H1 (cell line): ENCODE measurements around the gene RAI14. TPM values are rescaled to one million over a fixed set of nuclear protein-coding genes. Genes with fewer than 3 reads are reported as not detected.

ENCODE experiments used
- CTCF ChIA-PET: fragments of 300-600 bp; sonication (Branson Sonifier 250); formaldehyde crosslinking; loops from one replicate; lab custom pipeline; 2021; ENCODE audit not compliant: partially characterized antibody; lab: Charles Lee
- POLR2A ChIA-PET: fragments of 300-600 bp; sonication (Branson Sonifier 250); formaldehyde crosslinking; loops from one replicate; lab custom pipeline; 2021; ENCODE audit warnings: inconsistent platforms; ENCODE audit not compliant: partially characterized antibody; lab: Charles Lee
- DNase-seq, 2 experiments: peaks; one replicate each; pipeline versions ENCODE4 v3.0.0 to v3.0.0-alpha.2; 2010 to 2022; ENCODE audit warnings: low spot score in 2 of 2, low read depth in 1 of 2, mixed read lengths in 1 of 2
- FAIRE-seq: peaks from 2 replicates; lab custom pipeline; 2011; peaks lifted over from hg19 to GRCh38; lab: Jason Lieb, UNC
- H2AFZ ChIP-seq: 2 replicates; pipeline ENCODE4 v1.8.1; 2012; ENCODE audit warnings: low read length, inconsistent platforms
- H2AK5ac ChIP-seq: 2 replicates; pipeline ENCODE4 v1.6.1; 2013; ENCODE audit warnings: low read depth, low read length
- H2BK120ac ChIP-seq: replicated peaks from 2 replicates; pipeline ENCODE3; 2013; ENCODE audit warnings: low read depth, low read length, inconsistent platforms
- H2BK12ac ChIP-seq: 2 replicates; pipeline ENCODE4 v1.6.1; 2013; ENCODE audit warnings: low read depth, low read length
- H2BK15ac ChIP-seq: 2 replicates; pipeline ENCODE4 v1.6.1; 2013; ENCODE audit warnings: low read length
- H2BK20ac ChIP-seq: 2 replicates; pipeline ENCODE4 v1.6.1; 2013; ENCODE audit warnings: low read length
- H2BK5ac ChIP-seq: 2 replicates; pipeline ENCODE4 v1.6.1; 2013; ENCODE audit warnings: low read depth, low read length
- H3K14ac ChIP-seq: 2 replicates; pipeline ENCODE4 v1.6.1; 2013; ENCODE audit warnings: inconsistent platforms; ENCODE audit not compliant: insufficient read length
- H3K18ac ChIP-seq: 2 replicates; pipeline ENCODE4 v1.6.1; 2013; ENCODE audit warnings: low read length; ENCODE audit errors: extremely low read depth
- H3K23ac ChIP-seq: 2 replicates; pipeline ENCODE4 v1.6.1; 2013; ENCODE audit warnings: inconsistent platforms; ENCODE audit not compliant: insufficient read length
- H3K23me2 ChIP-seq: 2 replicates; pipeline ENCODE4 v1.6.1; 2013; ENCODE audit warnings: low read depth, low read length
- H3K27ac ChIP-seq: 2 replicates; pipeline ENCODE4 v1.6.1; 2011; ENCODE audit warnings: low read depth, low read length, inconsistent platforms
- H3K27me3 ChIP-seq, 4 experiments: replicated peaks in 1 of 4; 1 replicate in 1 of 4; 2 replicates in 3 of 4; pipeline versions ENCODE4 v1.6.1 to v1.8.1; 2011 to 2013; ENCODE audit warnings: low read length in 3 of 4, mild to moderate bottlenecking in 3 of 4, inconsistent platforms in 2 of 4, mixed read lengths in 2 of 4, moderate library complexity in 1 of 4; ENCODE audit not compliant: control insufficient read depth in 3 of 4, insufficient read depth in 3 of 4; ENCODE audit errors: extremely low read depth in 1 of 4
- H3K36me3 ChIP-seq, 4 experiments: 2 replicates each; pipeline versions ENCODE4 v1.6.1 to v1.8.1; 2011 to 2013; ENCODE audit warnings: mild to moderate bottlenecking in 4 of 4, low read length in 3 of 4, moderate library complexity in 2 of 4, control low read depth in 1 of 4, inconsistent platforms in 1 of 4; ENCODE audit not compliant: insufficient read depth in 4 of 4, control insufficient read depth in 2 of 4
- H3K4ac ChIP-seq: replicated peaks from 2 replicates; pipeline ENCODE3; 2013; ENCODE audit warnings: low read length, low read depth, mixed read lengths, inconsistent platforms; ENCODE audit not compliant: insufficient read length
- H3K4me1 ChIP-seq, 4 experiments: replicated peaks in 1 of 4; 1 replicate in 1 of 4; 2 replicates in 3 of 4; pipeline versions ENCODE4 v1.6.1 to v1.8.1; 2011 to 2013; ENCODE audit warnings: low read length in 3 of 4, inconsistent platforms in 2 of 4, mixed read lengths in 1 of 4; ENCODE audit not compliant: insufficient read depth in 4 of 4, control insufficient read depth in 3 of 4
- H3K4me2 ChIP-seq, 2 experiments: 2 replicates each; pipeline versions ENCODE4 v1.6.1 to v1.8.1; 2011 to 2013; ENCODE audit warnings: low read depth in 2 of 2, low read length in 2 of 2, control low read depth in 1 of 2, inconsistent platforms in 1 of 2, mild to moderate bottlenecking in 1 of 2; ENCODE audit not compliant: insufficient read depth in 1 of 2
- H3K4me3 ChIP-seq, 4 experiments: fragments of 200-600, 300-600 bp in 1 of 4; sonication (generic), shearing (Covaris generic), sonication (Bioruptor Twin) in 1 of 4; 2 replicates each; pipeline versions ENCODE4 v1.5.1 to v1.8.1; 2011 to 2016; ENCODE audit warnings: low read length in 4 of 4, low read depth in 3 of 4, control low read depth in 2 of 4, inconsistent platforms in 2 of 4, mild to moderate bottlenecking in 2 of 4, mixed read lengths in 1 of 4, moderate library complexity in 1 of 4; ENCODE audit not compliant: insufficient read depth in 2 of 4; ENCODE audit errors: extremely low read depth in 1 of 4
- H3K56ac ChIP-seq: replicated peaks from 2 replicates; pipeline ENCODE3; 2013; ENCODE audit warnings: low read depth, mild to moderate bottlenecking, mixed read lengths, low read length, inconsistent platforms; ENCODE audit not compliant: insufficient read length
- H3K79me1 ChIP-seq: 2 replicates; pipeline ENCODE4 v1.6.1; 2013; ENCODE audit warnings: low read depth, low read length, control low read depth
- H3K79me2 ChIP-seq, 2 experiments: 2 replicates each; pipeline versions ENCODE4 v1.6.1 to v1.8.1; 2012 to 2013; ENCODE audit warnings: low read length in 2 of 2, mild to moderate bottlenecking in 2 of 2, inconsistent platforms in 1 of 2; ENCODE audit not compliant: insufficient read depth in 2 of 2, control insufficient read depth in 1 of 2
- H3K9ac ChIP-seq, 4 experiments: replicated peaks in 1 of 4; 1 replicate in 1 of 4; 2 replicates in 3 of 4; pipeline versions ENCODE4 v1.6.1 to v1.8.1; 2011 to 2013; ENCODE audit warnings: low read depth in 3 of 4, low read length in 3 of 4, control low read depth in 2 of 4, mild to moderate bottlenecking in 2 of 4, moderate library complexity in 2 of 4, inconsistent platforms in 1 of 4; ENCODE audit errors: extremely low read depth in 1 of 4
- H3K9me3 ChIP-seq, 2 experiments: 2 replicates each; pipeline versions ENCODE4 v1.6.1 to v1.8.1; 2012 to 2013; ENCODE audit warnings: mild to moderate bottlenecking in 2 of 2, moderate library complexity in 2 of 2, control low read depth in 1 of 2, inconsistent platforms in 1 of 2, low read depth in 1 of 2, low read length in 1 of 2, mixed read lengths in 1 of 2; ENCODE audit not compliant: insufficient read depth in 2 of 2
- H4K20me1 ChIP-seq, 2 experiments: replicated peaks in 1 of 2; 2 replicates each; pipeline versions ENCODE3 to v1.8.1; 2011 to 2013; ENCODE audit warnings: inconsistent platforms in 2 of 2, low read length in 2 of 2, mild to moderate bottlenecking in 1 of 2; ENCODE audit not compliant: insufficient read depth in 2 of 2, control insufficient read depth in 1 of 2
- H4K5ac ChIP-seq: 2 replicates; pipeline ENCODE4 v1.6.1; 2013; ENCODE audit warnings: low read length, low read depth, mixed read lengths, inconsistent platforms; ENCODE audit not compliant: insufficient read length
- H4K8ac ChIP-seq: 2 replicates; pipeline ENCODE4 v1.8.0; 2013; ENCODE audit warnings: mild to moderate bottlenecking, moderate library complexity, low read length, inconsistent platforms; ENCODE audit not compliant: insufficient read depth; ENCODE audit errors: extremely low read depth
- H4K91ac ChIP-seq: replicated peaks from 2 replicates; pipeline ENCODE3; 2013; ENCODE audit warnings: low read length, mixed read lengths, inconsistent platforms; ENCODE audit not compliant: insufficient read length
- ATF2 ChIP-seq: IDR thresholded peaks from 2 replicates; pipeline ENCODE4 v1.6.1; 2012; ENCODE audit warnings: low read length, inconsistent platforms
- CEBPB ChIP-seq: IDR thresholded peaks from 2 replicates; pipeline ENCODE4 v1.6.1; 2012; ENCODE audit warnings: low read depth, low read length
- E2F6 ChIP-seq: IDR thresholded peaks from 2 replicates; pipeline ENCODE4 v1.6.1; 2012; ENCODE audit warnings: inconsistent platforms
- RBBP5 ChIP-seq: IDR thresholded peaks from 2 replicates; pipeline ENCODE4 v1.7.1; 2012; ENCODE audit warnings: low read depth, mild to moderate bottlenecking, inconsistent platforms, low read length, moderate library complexity, borderline replicate concordance
- SAP30 ChIP-seq: fragments of 300-600 bp; sonication (generic); IDR thresholded peaks from 2 replicates; pipeline ENCODE4 v1.7.1; 2012; ENCODE audit warnings: low read length, moderate library complexity, mild to moderate bottlenecking, inconsistent platforms; ENCODE audit not compliant: insufficient read depth, insufficient replicate concordance
- SIN3A ChIP-seq, 2 experiments: IDR thresholded peaks in 1 of 2; conservative IDR thresholded peaks in 1 of 2; 2 replicates each; pipeline ENCODE4 v1.6.1; 2011 to 2012; ENCODE audit warnings: low read length in 2 of 2, improper control_type of control experiment in 1 of 2, low read depth in 1 of 2, mild to moderate bottlenecking in 1 of 2
- SIRT6 ChIP-seq: IDR thresholded peaks from one replicate; pipeline ENCODE4 v1.7.1; 2012; ENCODE audit warnings: low read length, inconsistent platforms
- TAF7 ChIP-seq: optimal IDR thresholded peaks from 2 replicates; pipeline ENCODE3; 2011; ENCODE audit warnings: low read depth, mild to moderate bottlenecking, inconsistent platforms, low read length, moderate library complexity, borderline replicate concordance
- WGBS, 2 experiments: shearing (Covaris generic) in 1 of 2; methylation state at CpG; one replicate each; pipeline versions ENCODE4 v1.1.6 to v1.1.7; 2013 to 2015; ENCODE audit warnings: low lambda C conversion rate in 2 of 2, mixed read lengths in 2 of 2, inconsistent platforms in 1 of 2, low coverage in 1 of 2, missing lambda C conversion rate in 1 of 2; ENCODE audit not compliant: insufficient replicate concordance in 2 of 2, insufficient coverage in 1 of 2, insufficient read length in 1 of 2; ENCODE audit errors: extremely low coverage in 1 of 2, missing lambda C conversion rate in 1 of 2; 5-methylcytosine and 5-hydroxymethylcytosine counted together
- polyA plus RNA-seq, 7 experiments: library from polyadenylated mRNA; depleted of rRNA in 3 of 7; stranded (reverse) in 5 of 7; unstranded in 2 of 7; fragments of >200 nt in 5 of 7; fragments of 200-250 nt in 2 of 7; gene quantifications; 1 replicate in 5 of 7; 2 replicates in 1 of 7; 4 replicates in 1 of 7; pipeline versions ENCODE4 v1.2.1 to v1.2.3, GENCODE V29; 2011 to 2013; ENCODE audit warnings: missing spikeins in 2 of 7, mixed read lengths in 2 of 7
- total RNA-seq: library from RNA; stranded (reverse); fragmentation: NEBNext Ultra II Directional; extraction: Animal tissue kit (Norgen Biotek cat#: 25700); gene quantifications from 2 replicates; pipeline ENCODE4 v1.2.1, GENCODE V29; 2021

RAI14 gene
- total and polyA plus RNA-seq, 2 of the 8 experiments (the other 6 are each of a cell fraction or from before 2014, with no cell fraction given), result 48.4 to 210 TPM

- H4K91ac ChIP-seq, result peak overlapping the region; percentile 52
- H3K23ac ChIP-seq, result no peak overlapping the region
- H3K4me1 ChIP-seq, result peaks cover 9 to 20% (median 17%) of the 10 kb centered on the region in 4 experiments; a peak in 6 of 7 replicates
- no peak for DNase-seq
- no peak overlapping the region; the same call in 1 of the 2 replicates for H2BK12ac ChIP-seq
- peak overlapping the region; percentile 57 for H3K4ac ChIP-seq
- H2BK5ac ChIP-seq, result peak overlapping the region; percentile 67; the same call in 1 of the 2 replicates
- peak overlapping the region; percentile 87 to 93 for H3K4me2 ChIP-seq
- peak overlapping the region; percentile 69 for H4K8ac ChIP-seq
- peak overlapping the region; percentile 77 to 85 (median 84) for H3K9ac ChIP-seq
- no peak for FAIRE-seq
- no peaks in the 10 kb centered on the region for H3K27me3 ChIP-seq
- peaks cover 17% of the 10 kb centered on the region for H3K23me2 ChIP-seq
- peak overlapping the region; percentile 9; the same call in 1 of the 2 replicates for H3K27ac ChIP-seq
- 0 out of 2 replicates have a peak overlapping the region, but pooled peaks have one; percentile 21 for H2BK15ac ChIP-seq
- H3K4me3 ChIP-seq, result peak overlapping the region; percentile 69 to 86 (median 80)
- H3K14ac ChIP-seq, result peak overlapping the region; percentile 4
- peaks cover 45 to 56% of the 10 kb centered on the region in 2 experiments for H3K79me2 ChIP-seq
- H3K36me3 ChIP-seq, result peaks cover 0 to 12% (median 8%) of the 10 kb centered on the region in 4 experiments; a peak in 2 of 8 replicates
- H4K20me1 ChIP-seq, result peaks cover 9 to 11% of the 10 kb centered on the region in 2 experiments
- 3% methylated on average over 27 of the region's 28 CpGs; no CpG with 5 or more reads in 1 of the 2 experiments for WGBS, 2 experiments
- H2BK120ac ChIP-seq, result peak overlapping the region; percentile 36
- H2BK20ac ChIP-seq, result no peak overlapping the region
- ChIA-PET POLR2A (interaction anchor here (0.6 to 2.2 kb wide), 6 partner anchors 9 to 258 kb away, joined by 3 to 11 read pairs (median 4); partner anchors contain the start of genes BRIX1 and RAD1), CTCF (interaction anchor here (1.0 to 1.1 kb wide), 3 partner anchors 29 to 148 kb away, joined by 3 to 4 read pairs (median 3); no protein-coding TSS in a partner anchor)
- H3K9me3 ChIP-seq, result no peaks in the 10 kb centered on the region
- no peak overlapping the region for H2AK5ac ChIP-seq
- H3K18ac ChIP-seq, result peak overlapping the region; percentile 71; the same call in 1 of the 2 replicates
- H3K56ac ChIP-seq, result peak overlapping the region; percentile 87
- H4K5ac ChIP-seq, result no peak overlapping the region
- H3K79me1 ChIP-seq, result peaks cover 3% of the 10 kb centered on the region
- H2AFZ ChIP-seq, result no peak overlapping the region
- TF ChIP-seq SIN3A (conservative IDR thresholded peaks at IDR 0.05 in 1 of 2, IDR thresholded peaks at IDR 0.05 in 1 of 2; ENCODE audit: low read depth in 1 of 2, low read length in 2 of 2), result 0 out of 4 replicates have a peak, but pooled peaks of 1 of the 2 experiments have one; percentile 16
- peak; percentile 67 for TF ChIP-seq SAP30
- no peak for TF ChIP-seq TAF7
- TF ChIP-seq E2F6, result no peak
- TF ChIP-seq SIRT6, result no peak
- no peak for TF ChIP-seq ATF2
- no peak for TF ChIP-seq RBBP5
- no peak for TF ChIP-seq CEBPB
These were observed 1.3 kb downstream of the RAI14 start for GRCh38 chr5:34657274-34657921.
